ENCODE data around the gene VEZF1.

Gene VEZF1

GRCh38 chr17:58007781-58008706 lies 20.0 kb upstream of the VEZF1 start:
- no peak for FAIRE-seq
- no peak for TF ChIP-seq SPI1 (IDR thresholded peaks at IDR 0.05; ENCODE audit: low read depth, low read length)
- no peak; the same call in 1 of the 2 replicates for TF ChIP-seq TAF1 (IDR thresholded peaks at IDR 0.05; ENCODE audit: low read depth, low read length)
- TF ChIP-seq POLR2AphosphoS5 (IDR thresholded peaks at IDR 0.05; ENCODE audit: low read depth, low read length), result no peak; the same call in 1 of the 2 replicates
- TF ChIP-seq PAX5 (IDR thresholded peaks at IDR 0.05; ENCODE audit: insufficient read depth, low read length, severe bottlenecking), result no peak
- no peak for TF ChIP-seq POU2F2 (IDR thresholded peaks at IDR 0.05; ENCODE audit: low read depth, low read length)
- no peak for TF ChIP-seq POLR2A (IDR thresholded peaks at IDR 0.05; ENCODE audit: low read depth, low read length)
- DNase-seq (ENCODE audit: insufficient read length, low spot score), result no peak

- DNase-seq (ENCODE audit: insufficient read length, low spot score) (peak; percentile 83), FAIRE-seq (peak; percentile 99)
- TF ChIP-seq POLR2AphosphoS5 (IDR thresholded peaks at IDR 0.05; ENCODE audit: low read depth, low read length), result peak; percentile 98
- TF ChIP-seq PAX5 (IDR thresholded peaks at IDR 0.05; ENCODE audit: insufficient read depth, low read length, severe bottlenecking), result no peak
- peak; percentile 90 for TF ChIP-seq POU2F2 (IDR thresholded peaks at IDR 0.05; ENCODE audit: low read depth, low read length)
- TF ChIP-seq TAF1 (IDR thresholded peaks at IDR 0.05; ENCODE audit: low read depth, low read length), result peak; percentile 88
- TF ChIP-seq POLR2A (IDR thresholded peaks at IDR 0.05; ENCODE audit: low read depth, low read length), result peak; percentile 97
- peak; percentile 50; the same call in 1 of the 2 replicates for TF ChIP-seq SPI1 (IDR thresholded peaks at IDR 0.05; ENCODE audit: low read depth, low read length)
Observed at GRCh38 chr17:58006924-58007780, 19.1 kb upstream of the VEZF1 start, which contains the start of gene SRSF1. TSS of gene SRSF1 (minus strand) at chr17:58007246. CDS start at chr17:58007137, 109 bp downstream.

- DNase-seq (ENCODE audit: insufficient read length, low spot score) (no peak), FAIRE-seq (no peak)
- no peak; the same call in 1 of the 2 replicates for TF ChIP-seq TAF1 (IDR thresholded peaks at IDR 0.05; ENCODE audit: low read depth, low read length)
- TF ChIP-seq SPI1 (IDR thresholded peaks at IDR 0.05; ENCODE audit: low read depth, low read length), result no peak
- TF ChIP-seq POU2F2 (IDR thresholded peaks at IDR 0.05; ENCODE audit: low read depth, low read length), result peak; percentile 19; the same call in 1 of the 2 replicates
Observed at GRCh38 chr17:58006560-58006923, 18.5 kb upstream of the VEZF1 start.

GRCh38 chr17:58005728-58006559 lies 17.9 kb upstream of the VEZF1 start:
- peak; percentile 20 for FAIRE-seq
- TF ChIP-seq POLR2A (IDR thresholded peaks at IDR 0.05; ENCODE audit: low read depth, low read length), result no peak
- TF ChIP-seq POLR2AphosphoS5 (IDR thresholded peaks at IDR 0.05; ENCODE audit: low read depth, low read length), result no peak
- no peak for TF ChIP-seq TAF1 (IDR thresholded peaks at IDR 0.05; ENCODE audit: low read depth, low read length)
- no peak for TF ChIP-seq PAX5 (IDR thresholded peaks at IDR 0.05; ENCODE audit: insufficient read depth, low read length, severe bottlenecking)
- no peak for TF ChIP-seq POU2F2 (IDR thresholded peaks at IDR 0.05; ENCODE audit: low read depth, low read length)
- no peak for TF ChIP-seq SPI1 (IDR thresholded peaks at IDR 0.05; ENCODE audit: low read depth, low read length)
- DNase-seq (ENCODE audit: insufficient read length, low spot score), result no peak

GRCh38 chr17:58005031-58005727 lies 17.1 kb upstream of the VEZF1 start:
- DNase-seq (ENCODE audit: insufficient read length, low spot score), result no peak

GRCh38 chr17:58004060-58004459 lies 16.0 kb upstream of the VEZF1 start:
- DNase-seq (ENCODE audit: insufficient read length, low spot score) (no peak), FAIRE-seq (no peak)
- no peak for TF ChIP-seq SPI1 (IDR thresholded peaks at IDR 0.05; ENCODE audit: low read depth, low read length)
- TF ChIP-seq POLR2AphosphoS5 (IDR thresholded peaks at IDR 0.05; ENCODE audit: low read depth, low read length), result 0 out of 2 replicates have a peak, but pooled peaks have one; percentile 10

More at GRCh38 chr17:58005031-58005727, 17.1 kb upstream of the VEZF1 start:
- no peak for FAIRE-seq
- no peak for TF ChIP-seq PAX5 (IDR thresholded peaks at IDR 0.05; ENCODE audit: insufficient read depth, low read length, severe bottlenecking)
- TF ChIP-seq POU2F2 (IDR thresholded peaks at IDR 0.05; ENCODE audit: low read depth, low read length), result no peak
- no peak for TF ChIP-seq TAF1 (IDR thresholded peaks at IDR 0.05; ENCODE audit: low read depth, low read length)
- TF ChIP-seq POLR2A (IDR thresholded peaks at IDR 0.05; ENCODE audit: low read depth, low read length), result no peak

- FAIRE-seq (no peak), DNase-seq (ENCODE audit: insufficient read length, low spot score) (no peak)
- TF ChIP-seq TAF1 (IDR thresholded peaks at IDR 0.05; ENCODE audit: low read depth, low read length), result no peak
- TF ChIP-seq PAX5 (IDR thresholded peaks at IDR 0.05; ENCODE audit: insufficient read depth, low read length, severe bottlenecking), result no peak
- no peak; the same call in 1 of the 2 replicates for TF ChIP-seq POLR2A (IDR thresholded peaks at IDR 0.05; ENCODE audit: low read depth, low read length)
- TF ChIP-seq POU2F2 (IDR thresholded peaks at IDR 0.05; ENCODE audit: low read depth, low read length), result no peak
- TF ChIP-seq SPI1 (IDR thresholded peaks at IDR 0.05; ENCODE audit: low read depth, low read length), result no peak
- TF ChIP-seq POLR2AphosphoS5 (IDR thresholded peaks at IDR 0.05; ENCODE audit: low read depth, low read length), result no peak
Observed at GRCh38 chr17:58002973-58003372, 14.9 kb upstream of the VEZF1 start.

- DNase-seq (ENCODE audit: insufficient read length, low spot score), result no peak
- no peak for FAIRE-seq
- TF ChIP-seq PAX5 (IDR thresholded peaks at IDR 0.05; ENCODE audit: insufficient read depth, low read length, severe bottlenecking) (no peak), TAF1 (IDR thresholded peaks at IDR 0.05; ENCODE audit: low read depth, low read length) (no peak), POLR2AphosphoS5 (IDR thresholded peaks at IDR 0.05; ENCODE audit: low read depth, low read length) (no peak; the same call in 1 of the 2 replicates), POU2F2 (IDR thresholded peaks at IDR 0.05; ENCODE audit: low read depth, low read length) (no peak), POLR2A (IDR thresholded peaks at IDR 0.05; ENCODE audit: low read depth, low read length) (no peak; the same call in 1 of the 2 replicates), SPI1 (IDR thresholded peaks at IDR 0.05; ENCODE audit: low read depth, low read length) (no peak)
Observed at GRCh38 chr17:58002154-58002948, 14.3 kb upstream of the VEZF1 start.

All from GM12891 (cell line).